ENCODE measurements around the gene KDF1. TPM values are rescaled to one million over a fixed set of nuclear protein-coding genes. Genes with fewer than 3 reads are reported as not detected.
A peak's percentile ranks its signal among the peaks of the same experiment; 100 is the strongest.
"Not testable (repeated sequence)": the region's sequence is repeated elsewhere in the genome, so short reads cannot be mapped to it uniquely, and the experiment has no call there.

KDF1 gene
- total RNA-seq, 1 experiment from 2014 or later = 23.0 TPM

GRCh38 chr1:26949266-26949925 is 10.9 kb downstream of the KDF1 start:
- no TSS peak for BruUV-seq (replicated peaks)
- H3K36me3 ChIP-seq (ENCODE audit: control insufficient read depth in 1 of 2, insufficient read depth in 2 of 2, low read length in 2 of 2) = peaks cover 21 to 36% of the 10 kb centered on the region in 2 experiments; a peak in 3 of 4 replicates
- RAD21 ChIA-PET (ENCODE audit: low non-redundant PET in 1 of 2, low total read pairs in 2 of 2, uncharacterized antibody in 2 of 2, unreplicated experiment in 2 of 2) = no interaction called here
- H3K27me3 ChIP-seq (ENCODE audit: insufficient read depth, low read length) = no peaks in the 10 kb centered on the region
- ATAC-seq (peak; percentile 16; the same call in 1 of the 2 replicates), DNase-seq (ENCODE audit: low read depth, low spot score) (no peak)
- no peaks in the 10 kb centered on the region for H4K20me1 ChIP-seq (ENCODE audit: insufficient read depth)
- peaks cover 9 to 20% of the 10 kb centered on the region in 2 experiments for H3K4me1 ChIP-seq (ENCODE audit: control insufficient read depth in 1 of 2, insufficient read depth in 2 of 2, low read length in 2 of 2)
- no peak overlapping the region for H2AFZ ChIP-seq (ENCODE audit: low read depth, low read length, poor library complexity, severe bottlenecking)
- peak overlapping the region; percentile 2 for H3K27ac ChIP-seq (ENCODE audit: low read depth, low read length)
- no peak overlapping the region for H3K9ac ChIP-seq (ENCODE audit: low read length)
- TF ChIP-seq, protein P1, sequence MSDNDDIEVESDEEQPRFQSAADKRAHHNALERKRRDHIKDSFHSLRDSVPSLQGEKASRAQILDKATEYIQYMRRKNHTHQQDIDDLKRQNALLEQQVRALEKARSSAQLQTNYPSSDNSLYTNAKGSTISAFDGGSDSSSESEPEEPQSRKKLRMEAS (IDR thresholded peaks at IDR 0.05) = no peak
- CTCF ChIA-PET = no interaction called here
- H3K9me3 ChIP-seq (ENCODE audit: control insufficient read depth in 1 of 2, insufficient read depth in 1 of 2, low read depth in 1 of 2, low read length in 2 of 2) = no peaks in the 10 kb centered on the region
- POLR2A ChIA-PET = no interaction called here
- no peak overlapping the region for H3K4me3 ChIP-seq (replicated peaks in 1 of 2; ENCODE audit: low read depth in 1 of 2, low read length in 2 of 2)
- H3K9me2 ChIP-seq (ENCODE audit: insufficient read depth) = no peaks in the 10 kb centered on the region
- peak overlapping the region; percentile 23; the same call in 1 of the 2 replicates for H3K4me2 ChIP-seq (ENCODE audit: low read length)
- H3K79me2 ChIP-seq (ENCODE audit: insufficient read depth, low read length) = peaks cover 5% of the 10 kb centered on the region; the same call in 1 of the 2 replicates
- intact Hi-C loops (cut with micrococcal nuclease) = no loop called here

DNA sequence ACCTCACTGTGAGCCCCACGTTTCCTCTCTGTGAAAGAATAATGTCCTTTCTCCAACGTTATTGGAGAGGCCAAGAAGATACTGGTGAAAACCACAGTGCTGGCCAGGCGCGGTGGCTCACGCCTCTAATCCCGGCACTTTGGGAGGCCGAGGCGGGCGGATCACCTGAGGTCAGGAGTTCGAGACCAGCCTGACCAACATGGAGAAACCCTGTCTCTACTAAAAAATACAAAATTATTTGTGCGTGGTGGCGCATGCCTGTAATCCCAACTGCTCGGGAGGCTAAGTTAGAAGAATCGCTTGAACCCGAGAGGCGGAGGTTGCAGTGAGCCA is 11.6 kb downstream of the KDF1 start:
- H3K27me3 ChIP-seq (ENCODE audit: insufficient read depth, low read length); H3K9me3 ChIP-seq (ENCODE audit: control insufficient read depth in 1 of 2, insufficient read depth in 1 of 2, low read depth in 1 of 2, low read length in 2 of 2); H3K9ac ChIP-seq (ENCODE audit: low read length); H3K79me2 ChIP-seq (ENCODE audit: insufficient read depth, low read length); ATAC-seq; H2AFZ ChIP-seq (ENCODE audit: low read depth, low read length, poor library complexity, severe bottlenecking); RAD21 ChIA-PET (ENCODE audit: low non-redundant PET in 1 of 2, low total read pairs in 2 of 2, uncharacterized antibody in 2 of 2, unreplicated experiment in 2 of 2); H3K9me2 ChIP-seq (ENCODE audit: insufficient read depth); H3K4me2 ChIP-seq (ENCODE audit: low read length); H3K27ac ChIP-seq (ENCODE audit: low read depth, low read length); POLR2A ChIA-PET; BruUV-seq (replicated peaks); DNase-seq (ENCODE audit: low read depth, low spot score); intact Hi-C loops (cut with micrococcal nuclease); CTCF ChIA-PET; H3K4me3 ChIP-seq (replicated peaks in 1 of 2; ENCODE audit: low read depth in 1 of 2, low read length in 2 of 2); H4K20me1 ChIP-seq (ENCODE audit: insufficient read depth): not testable (repeated sequence)
- H3K36me3 ChIP-seq (ENCODE audit: control insufficient read depth in 1 of 2, insufficient read depth in 2 of 2, low read length in 2 of 2) = peaks cover 24 to 36% of the 10 kb centered on the region in 2 experiments; a peak in 3 of 4 replicates
- H3K4me1 ChIP-seq (ENCODE audit: control insufficient read depth in 1 of 2, insufficient read depth in 2 of 2, low read length in 2 of 2) = peaks cover 9 to 20% of the 10 kb centered on the region in 2 experiments

DNA sequence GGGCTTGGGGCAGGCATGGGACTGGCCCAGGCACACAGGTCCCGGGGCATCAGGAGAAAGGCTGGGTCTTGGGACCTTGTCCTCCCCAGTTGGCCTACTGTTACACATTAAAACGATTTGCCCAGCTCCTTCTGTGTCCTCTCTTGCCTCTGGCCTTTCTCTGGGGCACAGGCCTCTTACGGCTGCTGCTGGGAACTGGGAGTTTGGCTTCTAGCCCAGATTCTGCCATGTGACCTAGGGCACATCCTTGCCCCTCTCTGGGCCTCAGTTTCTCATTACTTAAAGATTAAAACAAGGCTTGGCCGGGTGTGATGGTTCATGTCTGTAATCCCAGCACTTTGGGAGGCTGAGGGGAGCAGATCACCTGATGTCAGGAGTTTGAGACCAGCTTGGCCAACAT is 14.0 kb downstream of the KDF1 start:
- Histone ChIP-seq H3K36me3 (ENCODE audit: control insufficient read depth in 1 of 2, insufficient read depth in 2 of 2, low read length in 2 of 2) (peaks cover 37 to 46% of the 10 kb centered on the region in 2 experiments; a peak in 3 of 4 replicates), H2AFZ (ENCODE audit: low read depth, low read length, poor library complexity, severe bottlenecking) (no peak overlapping the region), H3K27me3 (ENCODE audit: insufficient read depth, low read length) (no peaks in the 10 kb centered on the region), H3K9me3 (ENCODE audit: control insufficient read depth in 1 of 2, insufficient read depth in 1 of 2, low read depth in 1 of 2, low read length in 2 of 2) (no peaks in the 10 kb centered on the region), H3K9me2 (ENCODE audit: insufficient read depth) (no peaks in the 10 kb centered on the region), H3K79me2 (ENCODE audit: insufficient read depth, low read length) (peaks cover 13% of the 10 kb centered on the region; the same call in 1 of the 2 replicates), H3K27ac (ENCODE audit: low read depth, low read length) (no peak overlapping the region), H3K4me3 (replicated peaks in 1 of 2; ENCODE audit: low read depth in 1 of 2, low read length in 2 of 2) (no peak overlapping the region), H4K20me1 (ENCODE audit: insufficient read depth) (no peaks in the 10 kb centered on the region), H3K4me2 (ENCODE audit: low read length) (no peak overlapping the region), H3K9ac (ENCODE audit: low read length) (no peak overlapping the region), H3K4me1 (ENCODE audit: control insufficient read depth in 1 of 2, insufficient read depth in 2 of 2, low read length in 2 of 2) (peaks cover 9 to 20% of the 10 kb centered on the region in 2 experiments)
- CTCF ChIA-PET = no interaction called here
- POLR2A ChIA-PET = no interaction called here
- DNase-seq (ENCODE audit: low read depth, low spot score) (no peak), ATAC-seq (no peak)
- no TSS peak for BruUV-seq (replicated peaks)
- intact Hi-C loops (cut with micrococcal nuclease) = no loop called here
- RAD21 ChIA-PET (ENCODE audit: low non-redundant PET in 1 of 2, low total read pairs in 2 of 2, uncharacterized antibody in 2 of 2, unreplicated experiment in 2 of 2) = no interaction called here
- TF ChIP-seq, protein P2, sequence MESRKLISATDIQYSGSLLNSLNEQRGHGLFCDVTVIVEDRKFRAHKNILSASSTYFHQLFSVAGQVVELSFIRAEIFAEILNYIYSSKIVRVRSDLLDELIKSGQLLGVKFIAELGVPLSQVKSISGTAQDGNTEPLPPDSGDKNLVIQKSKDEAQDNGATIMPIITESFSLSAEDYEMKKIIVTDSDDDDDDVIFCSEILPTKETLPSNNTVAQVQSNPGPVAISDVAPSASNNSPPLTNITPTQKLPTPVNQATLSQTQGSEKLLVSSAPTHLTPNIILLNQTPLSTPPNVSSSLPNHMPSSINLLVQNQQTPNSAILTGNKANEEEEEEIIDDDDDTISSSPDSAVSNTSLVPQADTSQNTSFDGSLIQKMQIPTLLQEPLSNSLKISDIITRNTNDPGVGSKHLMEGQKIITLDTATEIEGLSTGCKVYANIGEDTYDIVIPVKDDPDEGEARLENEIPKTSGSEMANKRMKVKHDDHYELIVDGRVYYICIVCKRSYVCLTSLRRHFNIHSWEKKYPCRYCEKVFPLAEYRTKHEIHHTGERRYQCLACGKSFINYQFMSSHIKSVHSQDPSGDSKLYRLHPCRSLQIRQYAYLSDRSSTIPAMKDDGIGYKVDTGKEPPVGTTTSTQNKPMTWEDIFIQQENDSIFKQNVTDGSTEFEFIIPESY (IDR thresholded peaks at IDR 0.05; ENCODE audit: extremely low read depth, insufficient replicate concordance, low read length) = no peak
- TF ChIP-seq ZNF274 (IDR thresholded peaks at IDR 0.05; ENCODE audit: low read depth, low read length) (no peak), ZFX (IDR thresholded peaks at IDR 0.05) (no peak), ELF1 (IDR thresholded peaks at IDR 0.05; ENCODE audit: borderline replicate concordance, low read depth) (no peak), EGR1 (IDR thresholded peaks at IDR 0.05; ENCODE audit: low read depth) (no peak), POLR2AphosphoS5 (IDR thresholded peaks at IDR 0.05; ENCODE audit: low read depth, low read length) (no peak), SIN3A (IDR thresholded peaks at IDR 0.05; ENCODE audit: low read depth) (no peak), RAD21 (IDR thresholded peaks at IDR 0.05; ENCODE audit: low read depth) (no peak), SRF (IDR thresholded peaks at IDR 0.05; ENCODE audit: low read depth) (no peak), TCF7L2 (IDR thresholded peaks at IDR 0.05; ENCODE audit: borderline replicate concordance, extremely low read depth, insufficient read depth, insufficient read length) (no peak)
- TF ChIP-seq, protein P1 (IDR thresholded peaks at IDR 0.05) = no peak
